ENCODE data around the gene IFIT1B.
"Not testable (repeated sequence)": the region's sequence is repeated elsewhere in the genome, so short reads cannot be mapped to it uniquely, and the experiment has no call there.

- TF ChIP-seq GABPB1 (CRISPR knock-in tag; IDR thresholded peaks at IDR 0.05); CTCF (IDR thresholded peaks at IDR 0.05); JAZF1 (CRISPR knock-in tag; IDR thresholded peaks at IDR 0.05); STAT6 (CRISPR knock-in tag; conservative IDR thresholded peaks at IDR 0.05; ENCODE audit: low read depth); ZNF317 (CRISPR knock-in tag; IDR thresholded peaks at IDR 0.05; ENCODE audit: borderline replicate concordance, low read depth); E2F1 (CRISPR knock-in tag; IDR thresholded peaks at IDR 0.05); ZNF121 (CRISPR knock-in tag; IDR thresholded peaks at IDR 0.05); E2F4 (CRISPR knock-in tag; IDR thresholded peaks at IDR 0.05; ENCODE audit: borderline replicate concordance, low read depth); NFE2L1 (CRISPR knock-in tag; IDR thresholded peaks at IDR 0.05); USF1 (CRISPR knock-in tag; IDR thresholded peaks at IDR 0.05); NFATC4 (CRISPR knock-in tag; IDR thresholded peaks at IDR 0.05): not testable (repeated sequence)
These were observed 28.3 kb downstream of the IFIT1B start for GRCh38 chr10:89406178-89406577.

Measured in WTC11 (cell line).